ENCODE measurements around the gene ODAD3.

The ODAD3 gene

DNA sequence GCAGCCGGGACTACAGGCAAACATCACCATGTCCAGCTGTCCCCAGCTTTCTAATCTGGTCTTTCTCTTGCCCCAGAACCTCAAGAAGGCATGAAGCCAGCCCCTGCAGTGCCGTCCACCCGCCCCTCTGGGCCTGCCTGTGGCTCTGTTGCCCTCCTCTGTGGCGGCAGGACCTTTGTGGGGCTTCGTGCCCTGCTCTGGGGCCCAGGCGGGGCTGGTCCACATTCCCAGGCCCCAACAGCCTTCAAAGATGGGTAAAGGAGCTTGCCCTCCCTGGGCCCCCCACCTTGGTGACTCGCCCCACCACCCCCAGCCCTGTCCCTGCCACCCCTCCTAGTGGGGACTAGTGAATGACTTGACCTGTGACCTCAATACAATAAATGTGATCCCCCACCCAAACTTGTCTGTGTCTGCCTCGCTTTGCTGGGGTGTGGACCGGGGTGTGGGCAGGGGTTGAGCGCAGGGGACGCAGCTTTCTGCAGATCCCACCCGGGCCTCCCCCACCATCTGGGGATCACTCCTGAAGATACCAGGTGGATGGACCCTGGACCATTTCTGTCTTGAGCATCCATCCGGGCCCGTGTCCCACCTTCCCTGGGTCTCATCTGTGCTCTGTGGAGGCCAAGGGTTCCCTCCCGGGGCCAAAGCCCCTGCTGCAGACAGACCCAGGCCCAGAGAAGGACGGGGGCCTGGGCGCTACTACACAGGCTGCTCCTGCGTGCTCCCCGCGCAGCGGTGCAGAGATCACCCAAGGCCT, 15.8 kb upstream of the ODAD3 start:
- H3K27me3 ChIP-seq (ENCODE audit: control insufficient read depth in 1 of 2, insufficient read depth in 2 of 2, low read length in 2 of 2): peaks cover 2 to 5% of the 10 kb centered on the region in 2 donors
- no peak overlapping the region for H3K4me3 ChIP-seq (ENCODE audit: low read length in 2 of 2)
- H3K27ac ChIP-seq (ENCODE audit: low read length): no peak overlapping the region
- H3K9ac ChIP-seq (ENCODE audit: low read length in 2 of 2): no peak overlapping the region
- no peaks in the 10 kb centered on the region for H3K4me1 ChIP-seq (ENCODE audit: control insufficient read depth, insufficient read depth, low read length)
- H3K9me3 ChIP-seq (ENCODE audit: control insufficient read depth in 2 of 2, low read length in 2 of 2): no peaks in the 10 kb centered on the region
- H3K36me3 ChIP-seq (ENCODE audit: control insufficient read depth in 2 of 2, insufficient read depth in 2 of 2, low read length in 2 of 2): peaks cover 0 to 11% of the 10 kb centered on the region in 2 donors

DNA sequence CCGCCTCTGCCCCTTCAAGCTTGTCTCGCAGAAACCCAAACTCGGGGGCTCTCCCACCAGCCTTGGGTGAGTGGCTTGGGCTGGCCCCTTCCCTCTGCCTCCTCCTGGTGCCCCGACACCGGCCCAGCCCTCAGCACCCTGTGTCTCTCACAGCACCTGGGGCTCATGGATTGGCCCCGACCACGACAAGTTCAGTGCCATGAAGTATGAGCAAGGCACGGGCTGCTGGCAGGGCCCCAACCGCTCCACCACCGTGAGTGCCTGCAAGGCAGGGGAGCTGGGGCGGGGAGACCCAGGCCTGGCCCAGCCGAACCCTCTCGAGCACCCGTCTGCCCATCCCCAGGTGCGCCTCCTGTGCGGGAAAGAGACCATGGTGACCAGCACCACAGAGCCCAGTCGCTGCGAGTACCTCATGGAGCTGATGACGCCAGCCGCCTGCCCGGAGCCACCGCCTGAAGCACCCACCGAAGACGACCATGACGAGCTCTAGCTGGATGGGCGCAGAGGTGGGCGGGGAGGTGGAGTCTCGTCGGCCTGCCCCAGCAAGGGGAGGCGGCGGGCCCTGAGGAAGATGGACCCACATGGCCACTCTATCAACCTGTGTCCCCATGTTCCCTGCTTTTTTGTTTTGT, 14.1 kb upstream of the ODAD3 start:
- Histone ChIP-seq H3K9ac (ENCODE audit: low read length in 2 of 2) (no peak overlapping the region), H3K4me3 (ENCODE audit: low read length in 2 of 2) (no peak overlapping the region), H3K9me3 (ENCODE audit: control insufficient read depth in 2 of 2, low read length in 2 of 2) (no peaks in the 10 kb centered on the region), H3K27ac (ENCODE audit: low read length) (no peak overlapping the region), H3K27me3 (ENCODE audit: control insufficient read depth in 1 of 2, insufficient read depth in 2 of 2, low read length in 2 of 2) (peaks cover 2 to 5% of the 10 kb centered on the region in 2 donors), H3K4me1 (ENCODE audit: control insufficient read depth, insufficient read depth, low read length) (no peaks in the 10 kb centered on the region), H3K36me3 (ENCODE audit: control insufficient read depth in 2 of 2, insufficient read depth in 2 of 2, low read length in 2 of 2) (peaks cover 5 to 21% of the 10 kb centered on the region in 2 donors)

DNA sequence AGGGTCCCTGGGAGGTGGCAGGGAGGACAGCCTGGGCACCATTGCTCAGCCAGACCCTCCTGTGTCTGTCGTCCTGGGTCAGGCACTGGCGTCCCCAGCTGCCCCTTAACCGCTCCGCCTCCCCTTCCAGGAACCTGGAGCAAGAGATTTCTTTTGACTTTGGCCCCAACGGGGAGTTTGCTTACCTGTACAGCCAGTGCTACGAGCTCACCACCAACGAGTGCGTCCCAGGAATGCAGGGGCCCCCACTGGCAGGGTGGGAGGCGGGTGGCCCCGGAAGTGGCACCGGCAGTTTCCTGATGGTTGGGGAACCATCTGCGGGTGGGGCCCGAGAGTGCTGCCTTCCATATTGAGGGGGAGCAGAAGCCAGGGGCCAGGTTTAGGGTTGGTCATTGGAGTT, 13.5 kb upstream of the ODAD3 start:
- Histone ChIP-seq H3K27ac (ENCODE audit: low read length) (no peak overlapping the region), H3K4me1 (ENCODE audit: control insufficient read depth, insufficient read depth, low read length) (no peaks in the 10 kb centered on the region), H3K27me3 (ENCODE audit: control insufficient read depth in 1 of 2, insufficient read depth in 2 of 2, low read length in 2 of 2) (peaks cover 2 to 5% of the 10 kb centered on the region in 2 donors), H3K4me3 (ENCODE audit: low read length in 2 of 2) (no peak overlapping the region), H3K9me3 (ENCODE audit: control insufficient read depth in 2 of 2, low read length in 2 of 2) (no peaks in the 10 kb centered on the region), H3K36me3 (ENCODE audit: control insufficient read depth in 2 of 2, insufficient read depth in 2 of 2, low read length in 2 of 2) (peaks cover 9 to 21% of the 10 kb centered on the region in 2 donors), H3K9ac (ENCODE audit: low read length in 2 of 2) (no peak overlapping the region)

- no peaks in the 10 kb centered on the region for H3K4me1 ChIP-seq (ENCODE audit: control insufficient read depth, insufficient read depth, low read length)
- H3K4me3 ChIP-seq (ENCODE audit: low read length in 2 of 2): no peak overlapping the region
- no peak overlapping the region for H3K9ac ChIP-seq (ENCODE audit: low read length in 2 of 2)
- H3K9me3 ChIP-seq (ENCODE audit: control insufficient read depth in 2 of 2, low read length in 2 of 2): no peaks in the 10 kb centered on the region
- no peak overlapping the region for H3K27ac ChIP-seq (ENCODE audit: low read length)
- no peaks in the 10 kb centered on the region for H3K27me3 ChIP-seq (ENCODE audit: control insufficient read depth in 1 of 2, insufficient read depth in 2 of 2, low read length in 2 of 2)
- H3K36me3 ChIP-seq (ENCODE audit: control insufficient read depth in 2 of 2, insufficient read depth in 2 of 2, low read length in 2 of 2): peaks cover 9 to 21% of the 10 kb centered on the region in 2 donors
These were observed 12.7 kb upstream of the ODAD3 start for GRCh38 chr19:11447347-11448262.

DNA sequence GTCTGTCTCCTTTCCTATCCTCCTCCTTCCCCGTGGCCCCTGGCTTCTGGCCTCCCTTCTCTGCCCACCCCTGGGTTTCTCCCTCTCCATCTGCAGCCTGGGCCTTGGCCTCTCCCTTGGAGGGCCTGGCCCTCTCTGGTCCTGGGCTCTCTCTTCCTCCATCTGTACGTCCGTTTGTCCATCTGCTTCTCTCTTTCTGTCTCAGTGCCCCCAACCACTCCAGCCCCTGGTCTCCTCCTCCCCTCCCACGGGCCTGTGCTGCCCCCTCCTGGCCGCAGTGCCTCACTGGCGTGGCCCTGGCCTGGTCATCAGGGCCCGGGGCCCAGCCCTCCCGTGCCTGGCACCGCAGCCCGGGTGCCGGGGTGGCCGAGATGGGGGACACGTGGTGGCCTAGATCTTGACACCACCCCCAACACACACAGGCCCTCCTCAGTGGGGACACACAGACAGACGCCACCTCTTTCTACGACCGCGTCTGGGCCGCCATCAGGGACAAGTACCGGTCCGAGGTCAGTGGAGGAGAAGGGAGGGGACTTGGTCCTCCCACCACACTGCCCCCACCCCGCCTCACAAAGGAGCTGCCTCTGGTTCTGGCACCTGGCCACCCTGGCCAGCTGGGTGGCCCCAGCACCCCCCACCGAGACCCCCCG, 11.9 kb upstream of the ODAD3 start:
- no peak overlapping the region for H3K27ac ChIP-seq (ENCODE audit: low read length)
- H3K4me1 ChIP-seq (ENCODE audit: control insufficient read depth, insufficient read depth, low read length): no peaks in the 10 kb centered on the region
- H3K4me3 ChIP-seq (ENCODE audit: low read length in 2 of 2): no peak overlapping the region
- H3K9ac ChIP-seq (ENCODE audit: low read length in 2 of 2): no peak overlapping the region
- H3K36me3 ChIP-seq (ENCODE audit: control insufficient read depth in 2 of 2, insufficient read depth in 2 of 2, low read length in 2 of 2): peaks cover 15 to 29% of the 10 kb centered on the region in 2 donors
- H3K9me3 ChIP-seq (ENCODE audit: control insufficient read depth in 2 of 2, low read length in 2 of 2): no peaks in the 10 kb centered on the region
- H3K27me3 ChIP-seq (ENCODE audit: control insufficient read depth in 1 of 2, insufficient read depth in 2 of 2, low read length in 2 of 2): no peaks in the 10 kb centered on the region

DNA sequence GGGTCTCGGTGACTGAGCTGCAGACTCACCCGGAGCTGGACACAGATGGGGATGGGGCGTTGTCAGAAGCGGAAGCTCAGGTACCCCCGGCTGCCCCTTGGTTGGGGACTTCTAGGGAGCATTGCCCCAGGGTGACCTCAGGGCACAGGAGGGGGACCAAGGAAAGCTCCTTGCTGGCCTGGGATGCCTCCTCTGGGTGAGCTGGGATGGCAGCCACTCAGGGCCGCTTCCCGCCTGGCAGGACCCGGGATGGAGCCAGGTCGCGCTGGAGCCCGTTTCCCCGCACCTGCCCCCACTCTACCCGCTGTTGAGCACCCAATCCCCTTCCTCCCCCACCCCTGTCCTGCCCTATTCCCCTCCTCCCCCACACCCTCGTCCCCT, 11.3 kb upstream of the ODAD3 start:
- no peaks in the 10 kb centered on the region for H3K27me3 ChIP-seq (ENCODE audit: control insufficient read depth in 1 of 2, insufficient read depth in 2 of 2, low read length in 2 of 2)
- H3K4me3 ChIP-seq (ENCODE audit: low read length in 2 of 2): no peak overlapping the region
- H3K27ac ChIP-seq (ENCODE audit: low read length): no peak overlapping the region
- no peaks in the 10 kb centered on the region for H3K9me3 ChIP-seq (ENCODE audit: control insufficient read depth in 2 of 2, low read length in 2 of 2)
- H3K9ac ChIP-seq (ENCODE audit: low read length in 2 of 2): no peak overlapping the region
- H3K36me3 ChIP-seq (ENCODE audit: control insufficient read depth in 2 of 2, insufficient read depth in 2 of 2, low read length in 2 of 2): peaks cover 20 to 34% of the 10 kb centered on the region in 2 donors
- no peaks in the 10 kb centered on the region for H3K4me1 ChIP-seq (ENCODE audit: control insufficient read depth, insufficient read depth, low read length)

GRCh38 chr19:11445141-11445540, 10.2 kb upstream of the ODAD3 start:
- Histone ChIP-seq H3K27ac (ENCODE audit: low read length) (no peak overlapping the region), H3K9ac (ENCODE audit: low read length in 2 of 2) (no peak overlapping the region), H3K27me3 (ENCODE audit: control insufficient read depth in 1 of 2, insufficient read depth in 2 of 2, low read length in 2 of 2) (no peaks in the 10 kb centered on the region)

DNA sequence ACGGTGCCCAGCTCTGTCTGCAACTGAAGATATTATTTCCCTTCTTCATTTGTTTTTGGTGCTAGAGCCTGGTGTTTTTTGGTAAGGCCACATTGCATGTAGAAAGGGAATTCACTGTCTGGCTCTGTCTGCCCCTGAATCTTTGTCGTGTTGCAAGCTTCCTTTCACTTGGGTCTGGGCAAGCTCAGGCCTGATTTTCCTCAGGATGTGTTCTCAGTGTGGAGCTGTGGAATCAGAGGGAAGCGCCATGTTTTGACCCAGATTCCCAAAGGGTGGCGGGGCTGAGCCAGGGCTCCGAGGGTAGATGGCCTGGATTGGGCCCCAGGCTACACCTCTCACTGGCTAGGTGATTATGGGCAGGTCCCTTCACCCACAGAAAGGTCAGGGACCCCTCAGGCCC, 9.1 kb upstream of the ODAD3 start:
- Histone ChIP-seq H3K4me1 (ENCODE audit: control insufficient read depth, insufficient read depth, low read length) (peaks cover 2% of the 10 kb centered on the region), H3K9me3 (ENCODE audit: control insufficient read depth in 2 of 2, low read length in 2 of 2) (no peaks in the 10 kb centered on the region), H3K27me3 (ENCODE audit: control insufficient read depth in 1 of 2, insufficient read depth in 2 of 2, low read length in 2 of 2) (no peaks in the 10 kb centered on the region), H3K4me3 (ENCODE audit: low read length in 2 of 2) (no peak overlapping the region), H3K27ac (ENCODE audit: low read length) (no peak overlapping the region), H3K36me3 (ENCODE audit: control insufficient read depth in 2 of 2, insufficient read depth in 2 of 2, low read length in 2 of 2) (peaks cover 26 to 37% of the 10 kb centered on the region in 2 donors), H3K9ac (ENCODE audit: low read length in 2 of 2) (no peak overlapping the region)

More at GRCh38 chr19:11445141-11445540, 10.2 kb upstream of the ODAD3 start:
- peaks cover 26 to 39% of the 10 kb centered on the region in 2 donors for H3K36me3 ChIP-seq (ENCODE audit: control insufficient read depth in 2 of 2, insufficient read depth in 2 of 2, low read length in 2 of 2)
- no peak overlapping the region for H3K4me3 ChIP-seq (ENCODE audit: low read length in 2 of 2)
- no peaks in the 10 kb centered on the region for H3K9me3 ChIP-seq (ENCODE audit: control insufficient read depth in 2 of 2, low read length in 2 of 2)
- H3K4me1 ChIP-seq (ENCODE audit: control insufficient read depth, insufficient read depth, low read length): peaks cover 2% of the 10 kb centered on the region

GRCh38 chr19:11437955-11438354, 3.0 kb upstream of the ODAD3 start:
- H3K27ac ChIP-seq (ENCODE audit: low read length): no peak overlapping the region
- no peak overlapping the region for H3K9ac ChIP-seq (ENCODE audit: low read length in 2 of 2)
- peaks cover 24 to 28% of the 10 kb centered on the region in 2 donors for H3K36me3 ChIP-seq (ENCODE audit: control insufficient read depth in 2 of 2, insufficient read depth in 2 of 2, low read length in 2 of 2)
- peaks cover 21% of the 10 kb centered on the region for H3K4me1 ChIP-seq (ENCODE audit: control insufficient read depth, insufficient read depth, low read length)
- H3K9me3 ChIP-seq (ENCODE audit: control insufficient read depth in 2 of 2, low read length in 2 of 2): no peaks in the 10 kb centered on the region
- H3K27me3 ChIP-seq (ENCODE audit: control insufficient read depth in 1 of 2, insufficient read depth in 2 of 2, low read length in 2 of 2): no peaks in the 10 kb centered on the region
- H3K4me3 ChIP-seq (ENCODE audit: low read length in 2 of 2): no peak overlapping the region

DNA sequence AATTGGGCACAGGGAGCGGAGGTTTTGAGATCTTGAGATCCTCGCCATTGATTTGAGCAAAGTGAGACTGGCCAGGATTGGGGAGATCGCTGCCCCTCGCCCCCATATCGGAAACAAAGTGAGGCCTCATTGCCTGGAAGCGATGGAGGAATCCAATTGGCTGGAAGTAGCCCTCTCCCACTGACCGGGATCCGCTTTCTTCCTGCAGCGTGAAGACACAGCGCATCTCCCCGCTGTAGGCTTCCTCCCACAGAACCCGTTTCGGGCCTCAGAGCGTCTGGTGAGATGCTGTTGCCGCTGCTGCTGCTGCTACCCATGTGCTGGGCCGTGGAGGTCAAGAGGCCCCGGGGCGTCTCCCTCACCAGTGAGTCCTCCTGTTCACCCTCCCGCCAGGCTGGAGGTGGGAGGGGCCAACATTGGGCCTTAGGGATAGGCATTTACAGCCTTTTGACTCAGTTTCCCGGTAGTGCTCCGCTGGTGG, 952 bp upstream of the ODAD3 start:
- peak overlapping the region; percentile 78 to 80 for H3K9ac ChIP-seq (ENCODE audit: low read length in 2 of 2)
- H3K4me3 ChIP-seq (ENCODE audit: low read length in 2 of 2): peak overlapping the region; percentile 86 to 97
- H3K9me3 ChIP-seq (ENCODE audit: control insufficient read depth in 2 of 2, low read length in 2 of 2): no peaks in the 10 kb centered on the region
- H3K36me3 ChIP-seq (ENCODE audit: control insufficient read depth in 2 of 2, insufficient read depth in 2 of 2, low read length in 2 of 2): peaks cover 9 to 12% of the 10 kb centered on the region in 2 donors
- H3K27ac ChIP-seq (ENCODE audit: low read length): peak overlapping the region; percentile 53
- H3K4me1 ChIP-seq (ENCODE audit: control insufficient read depth, insufficient read depth, low read length): peaks cover 19% of the 10 kb centered on the region
- H3K27me3 ChIP-seq (ENCODE audit: control insufficient read depth in 1 of 2, insufficient read depth in 2 of 2, low read length in 2 of 2): no peaks in the 10 kb centered on the region
